Ishikawa (cell line): Measurements from ENCODE around the gene RER1.

Experiments used
- CEBPB ChIP-seq: IDR thresholded peaks from 2 replicates; pipeline ENCODE4 v1.6.1; 2012
- EGR1 ChIP-seq: IDR thresholded peaks from 2 replicates; pipeline ENCODE4 v1.6.1; 2012
- EP300 ChIP-seq: IDR thresholded peaks from 2 replicates; pipeline ENCODE4 v1.6.1; 2012; ENCODE audit warnings: borderline replicate concordance
- FOXM1 ChIP-seq: IDR thresholded peaks from 2 replicates; pipeline ENCODE4 v1.6.1; 2012; ENCODE audit warnings: low read depth, borderline replicate concordance
- NFIC ChIP-seq: IDR thresholded peaks from 2 replicates; pipeline ENCODE4 v1.6.1; 2012
- REST ChIP-seq: IDR thresholded peaks from 2 replicates; pipeline ENCODE4 v1.6.1; 2012; ENCODE audit warnings: low read depth, mild to moderate bottlenecking
- TAF1 ChIP-seq: IDR thresholded peaks from 2 replicates; pipeline ENCODE4 v1.6.1; 2012; ENCODE audit warnings: low read depth, mild to moderate bottlenecking
- YY1 ChIP-seq: IDR thresholded peaks from 2 replicates; pipeline ENCODE4 v1.6.1; 2012; ENCODE audit warnings: low read depth
- ZBTB7A ChIP-seq: IDR thresholded peaks from 2 replicates; pipeline ENCODE4 v1.6.1; 2012; ENCODE audit warnings: low read depth

DNA sequence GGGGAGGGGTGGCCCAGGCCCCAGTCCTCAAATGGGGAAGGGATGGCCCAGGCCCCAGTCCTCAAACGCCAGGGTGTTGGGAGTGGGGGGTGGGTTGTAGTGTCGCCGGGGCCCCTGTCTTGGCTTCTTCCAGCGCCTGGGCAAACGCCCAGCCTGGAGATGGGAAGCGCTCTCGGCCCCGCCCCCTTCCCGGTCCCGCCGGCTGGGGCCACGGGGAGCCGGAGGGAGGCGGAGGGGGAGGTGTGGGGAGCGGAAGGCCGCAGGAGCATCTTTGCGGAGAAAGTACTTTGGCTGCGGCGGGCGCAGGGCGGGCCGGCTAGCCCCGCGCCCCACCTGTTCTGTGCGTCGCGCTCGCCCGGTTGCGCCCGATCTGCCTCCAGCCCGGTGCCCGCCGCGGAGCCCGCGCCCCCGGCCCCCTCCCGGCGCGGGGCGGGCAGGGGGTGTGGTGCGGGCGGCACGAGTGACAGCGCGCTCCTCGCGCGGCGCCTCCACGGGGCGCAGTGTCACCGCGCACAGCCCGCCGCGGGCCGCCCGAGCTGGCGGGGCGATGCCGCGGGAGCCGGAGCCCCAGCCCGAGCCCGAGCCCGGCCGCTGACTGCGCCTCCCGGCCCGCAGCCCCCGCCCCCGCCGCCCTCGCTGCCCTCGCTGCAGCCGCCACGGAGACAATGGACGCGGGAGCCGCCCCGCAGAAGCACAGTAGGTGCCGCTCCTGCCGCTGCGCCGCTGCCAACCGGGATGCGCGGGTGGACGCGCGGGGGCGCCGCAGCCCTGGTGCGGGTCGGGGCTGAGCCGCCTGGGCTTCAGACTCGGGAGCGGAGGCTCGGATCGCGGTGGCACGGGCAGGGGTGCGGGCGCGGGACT, 51.9 kb downstream of the RER1 start:
- TF ChIP-seq YY1 (no peak), TAF1 (no peak), EGR1 (no peak), REST (no peak), CEBPB (no peak), ZBTB7A (no peak), EP300 (no peak), FOXM1 (no peak), NFIC (no peak)
